ENCODE data around the gene ARHGEF7.
A peak's percentile ranks its signal among the peaks of the same experiment; 100 is the strongest.

ARHGEF7 gene

GRCh38 chr13:111325941-111326620, 211.0 kb downstream of the ARHGEF7 start:
- DNase-seq (ENCODE audit: low spot score): no peak

GRCh38 chr13:111326621-111326965, 211.5 kb downstream of the ARHGEF7 start:
- DNase-seq (ENCODE audit: low spot score): no peak

GRCh38 chr13:111326981-111327642, 212.0 kb downstream of the ARHGEF7 start:
- no peak for DNase-seq (ENCODE audit: low spot score)

GRCh38 chr13:111327730-111328573, 212.8 kb downstream of the ARHGEF7 start:
- DNase-seq (ENCODE audit: low spot score): no peak

- DNase-seq (ENCODE audit: low spot score): no peak
Measured at GRCh38 chr13:111328574-111329410, 213.7 kb downstream of the ARHGEF7 start.

GRCh38 chr13:111329641-111330040, 214.5 kb downstream of the ARHGEF7 start:
- no peak for DNase-seq (ENCODE audit: low spot score)

GRCh38 chr13:111330066-111330610, 215.0 kb downstream of the ARHGEF7 start:
- DNase-seq (ENCODE audit: low spot score): no peak

GRCh38 chr13:111335298-111335697, 220.2 kb downstream of the ARHGEF7 start:
- peak; percentile 67 for DNase-seq (ENCODE audit: low spot score)

- no peak for DNase-seq (ENCODE audit: low spot score)
Measured at GRCh38 chr13:111336666-111337065, 221.6 kb downstream of the ARHGEF7 start.

GRCh38 chr13:111337206-111337605, 222.1 kb downstream of the ARHGEF7 start:
- DNase-seq (ENCODE audit: low spot score): no peak

GRCh38 chr13:111337741-111338140, 222.6 kb downstream of the ARHGEF7 start:
- no peak for DNase-seq (ENCODE audit: low spot score)

GRCh38 chr13:111338841-111339240, 223.7 kb downstream of the ARHGEF7 start:
- no peak for DNase-seq (ENCODE audit: low spot score)

GRCh38 chr13:111339366-111340143, 224.4 kb downstream of the ARHGEF7 start:
- no peak for DNase-seq (ENCODE audit: low spot score)

- no peak for DNase-seq (ENCODE audit: low spot score)
Measured at GRCh38 chr13:111341886-111342285, 226.8 kb downstream of the ARHGEF7 start.

- no peak for DNase-seq (ENCODE audit: low spot score)
Measured at GRCh38 chr13:111342721-111343120, 227.6 kb downstream of the ARHGEF7 start.

GRCh38 chr13:111343186-111343805, 228.2 kb downstream of the ARHGEF7 start:
- no peak for DNase-seq (ENCODE audit: low spot score)

- peak; percentile 87 for DNase-seq (ENCODE audit: low spot score)
Measured at GRCh38 chr13:111344471-111345191, 229.5 kb downstream of the ARHGEF7 start.

GRCh38 chr13:111345682-111346081, 230.6 kb downstream of the ARHGEF7 start:
- DNase-seq (ENCODE audit: low spot score): peak; percentile 7

GRCh38 chr13:111346101-111346680, 231.1 kb downstream of the ARHGEF7 start:
- DNase-seq (ENCODE audit: low spot score): peak; percentile 77

Data from cerebellar cortex (tissue), 1 donor.